GM13976 (cell line): ENCODE data around the gene DSCAM.

Source experiments
- DNase-seq: peaks from one replicate; pipeline ENCODE4 v3.0.0; 2012; ENCODE audit warnings: low spot score
- CTCF ChIP-seq: IDR thresholded peaks from 2 replicates; pipeline ENCODE4 v1.5.1; 2012; ENCODE audit warnings: borderline replicate concordance, mild to moderate bottlenecking; ENCODE audit not compliant: insufficient read depth; ENCODE audit errors: extremely low read depth, missing control alignments, control extremely low read depth
- in situ Hi-C: fragments of 300-500 bp; cut with MboI; formaldehyde crosslinking; loops from one replicate; pipeline ENCODE4 v1.12.0; 2022; ENCODE audit warnings: low sequenced_read_pairs, mixed read lengths, inconsistent platforms; ENCODE audit not compliant: unreplicated experiment

DSCAM gene

GRCh38 chr21:40242586-40243265 lies 604.2 kb downstream of the DSCAM start:
- in situ Hi-C loops: no loop called here
- DNase-seq: no peak
- no peak for TF ChIP-seq CTCF

DNA sequence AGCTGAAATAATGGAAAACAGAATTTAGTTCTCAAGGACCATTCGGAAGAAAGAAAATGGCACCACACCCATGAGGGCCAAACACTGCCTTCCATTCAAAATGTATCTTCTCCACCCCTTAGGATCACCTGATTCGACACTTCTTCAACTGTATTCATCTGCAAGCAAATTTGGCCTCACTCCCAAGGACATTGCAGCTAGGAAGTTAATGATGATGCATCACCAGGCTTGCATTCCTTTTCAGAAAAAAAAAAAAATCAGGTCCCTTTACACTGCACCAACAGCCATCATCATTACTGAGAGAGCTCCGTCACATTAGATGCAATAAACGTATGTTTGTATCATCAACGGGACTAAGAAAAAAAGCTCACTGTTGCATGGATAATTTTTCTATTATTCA lies 611.4 kb downstream of the DSCAM start:
- in situ Hi-C loops: no loop called here
- no peak for TF ChIP-seq CTCF
- no peak for DNase-seq

- TF ChIP-seq CTCF: no peak
- no peak for DNase-seq
- in situ Hi-C loops: no loop called here
These were observed 615.0 kb downstream of the DSCAM start for GRCh38 chr21:40231979-40232378.

DNA sequence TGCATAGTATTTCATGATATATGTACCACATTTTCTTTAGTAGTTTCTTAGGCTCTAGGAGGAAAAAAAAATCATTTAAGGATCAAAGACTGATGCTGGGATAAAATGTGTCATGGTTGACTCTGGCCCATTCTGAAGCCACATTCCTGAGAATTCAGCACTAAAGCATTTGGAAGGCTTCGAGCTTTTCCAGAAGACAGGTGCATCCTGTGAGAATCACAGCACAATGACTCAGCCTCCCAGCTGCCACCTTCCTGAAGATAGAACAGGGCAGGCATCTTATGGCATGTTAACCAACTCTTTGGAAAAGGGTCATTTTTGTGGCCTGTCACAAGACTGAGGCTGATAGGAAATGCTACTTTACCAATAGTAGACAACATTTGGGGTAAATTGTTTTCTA lies 619.9 kb downstream of the DSCAM start:
- in situ Hi-C loops: no loop called here
- TF ChIP-seq CTCF: no peak
- DNase-seq: no peak

DNA sequence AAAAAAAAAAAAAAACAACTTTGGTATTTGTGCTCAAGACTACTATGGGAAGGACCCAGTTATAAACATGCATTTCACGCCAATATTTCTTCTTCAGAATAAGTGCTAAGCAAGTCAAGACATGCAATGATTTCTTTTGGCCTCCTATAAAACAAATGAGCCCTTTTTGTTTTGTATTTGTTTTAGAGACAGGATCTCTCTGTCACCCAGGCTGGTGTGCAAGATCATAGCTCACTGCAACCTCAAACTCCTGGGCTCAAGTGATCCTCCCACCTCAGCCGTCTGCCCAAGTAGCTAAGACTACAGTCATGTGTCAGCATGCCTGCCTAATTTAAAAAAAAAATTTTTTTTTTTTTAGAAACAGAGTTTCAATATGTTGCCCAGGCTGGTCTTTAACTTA lies 631.0 kb downstream of the DSCAM start:
- TF ChIP-seq CTCF: no peak
- no peak for DNase-seq
- in situ Hi-C loops: no loop called here

DNA sequence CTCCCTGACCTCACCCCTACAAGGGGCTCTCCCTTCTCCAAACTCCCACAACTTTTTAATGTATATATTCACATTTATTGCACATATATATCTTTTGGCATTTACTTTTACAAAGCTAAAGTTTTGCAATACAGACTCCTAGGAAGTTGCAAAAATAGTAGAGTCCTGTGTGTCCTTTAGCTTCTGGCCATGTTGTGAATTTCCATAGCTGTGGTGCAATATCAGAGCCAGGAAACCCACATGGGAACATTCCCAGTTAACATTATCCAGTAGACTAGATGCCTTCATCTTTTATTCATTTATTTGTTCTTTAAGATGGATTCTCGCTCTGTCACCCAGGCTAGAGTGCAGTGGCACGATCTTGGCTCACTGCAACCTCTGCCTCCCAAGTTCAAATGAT lies 636.7 kb downstream of the DSCAM start:
- in situ Hi-C loops: no loop called here
- DNase-seq: no peak
- no peak for TF ChIP-seq CTCF
